ENCODE results near the gene UQCR10.

DNA sequence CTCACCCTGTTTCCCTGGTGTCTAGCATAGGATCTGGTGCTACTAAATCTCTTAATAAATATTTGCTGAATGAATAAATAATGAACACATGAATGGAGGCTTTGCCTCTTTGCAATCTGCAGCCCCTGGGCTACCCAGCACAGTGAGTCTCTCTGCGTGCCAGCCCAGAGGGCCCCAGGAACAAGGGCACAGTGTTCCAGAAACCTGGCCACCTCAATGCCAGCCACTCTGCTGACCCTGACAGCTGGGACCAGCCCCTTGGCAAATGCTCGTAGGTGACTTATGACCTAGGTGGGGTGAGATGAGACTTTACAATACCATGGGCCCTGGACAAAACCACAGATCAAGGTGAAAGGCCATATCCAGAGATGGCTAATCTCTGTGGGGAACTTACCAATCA, 31.6 kb downstream of the UQCR10 start:
- TF ChIP-seq TAF1 (IDR thresholded peaks at IDR 0.05; ENCODE audit: low read depth) (no peak), EP300 (conservative IDR thresholded peaks at IDR 0.05; ENCODE audit: poor library complexity, severe bottlenecking) (no peak), EZH2 (IDR thresholded peaks at IDR 0.05; ENCODE audit: borderline replicate concordance, insufficient read depth, low read length, poor library complexity, severe bottlenecking) (no peak), SMC3 (conservative IDR thresholded peaks at IDR 0.05; ENCODE audit: poor library complexity) (no peak)
- TF ChIP-seq, protein P1, sequence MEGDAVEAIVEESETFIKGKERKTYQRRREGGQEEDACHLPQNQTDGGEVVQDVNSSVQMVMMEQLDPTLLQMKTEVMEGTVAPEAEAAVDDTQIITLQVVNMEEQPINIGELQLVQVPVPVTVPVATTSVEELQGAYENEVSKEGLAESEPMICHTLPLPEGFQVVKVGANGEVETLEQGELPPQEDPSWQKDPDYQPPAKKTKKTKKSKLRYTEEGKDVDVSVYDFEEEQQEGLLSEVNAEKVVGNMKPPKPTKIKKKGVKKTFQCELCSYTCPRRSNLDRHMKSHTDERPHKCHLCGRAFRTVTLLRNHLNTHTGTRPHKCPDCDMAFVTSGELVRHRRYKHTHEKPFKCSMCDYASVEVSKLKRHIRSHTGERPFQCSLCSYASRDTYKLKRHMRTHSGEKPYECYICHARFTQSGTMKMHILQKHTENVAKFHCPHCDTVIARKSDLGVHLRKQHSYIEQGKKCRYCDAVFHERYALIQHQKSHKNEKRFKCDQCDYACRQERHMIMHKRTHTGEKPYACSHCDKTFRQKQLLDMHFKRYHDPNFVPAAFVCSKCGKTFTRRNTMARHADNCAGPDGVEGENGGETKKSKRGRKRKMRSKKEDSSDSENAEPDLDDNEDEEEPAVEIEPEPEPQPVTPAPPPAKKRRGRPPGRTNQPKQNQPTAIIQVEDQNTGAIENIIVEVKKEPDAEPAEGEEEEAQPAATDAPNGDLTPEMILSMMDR (IDR thresholded peaks at IDR 0.05; ENCODE audit: poor library complexity, severe bottlenecking): no peak
- TF ChIP-seq, protein P2, sequence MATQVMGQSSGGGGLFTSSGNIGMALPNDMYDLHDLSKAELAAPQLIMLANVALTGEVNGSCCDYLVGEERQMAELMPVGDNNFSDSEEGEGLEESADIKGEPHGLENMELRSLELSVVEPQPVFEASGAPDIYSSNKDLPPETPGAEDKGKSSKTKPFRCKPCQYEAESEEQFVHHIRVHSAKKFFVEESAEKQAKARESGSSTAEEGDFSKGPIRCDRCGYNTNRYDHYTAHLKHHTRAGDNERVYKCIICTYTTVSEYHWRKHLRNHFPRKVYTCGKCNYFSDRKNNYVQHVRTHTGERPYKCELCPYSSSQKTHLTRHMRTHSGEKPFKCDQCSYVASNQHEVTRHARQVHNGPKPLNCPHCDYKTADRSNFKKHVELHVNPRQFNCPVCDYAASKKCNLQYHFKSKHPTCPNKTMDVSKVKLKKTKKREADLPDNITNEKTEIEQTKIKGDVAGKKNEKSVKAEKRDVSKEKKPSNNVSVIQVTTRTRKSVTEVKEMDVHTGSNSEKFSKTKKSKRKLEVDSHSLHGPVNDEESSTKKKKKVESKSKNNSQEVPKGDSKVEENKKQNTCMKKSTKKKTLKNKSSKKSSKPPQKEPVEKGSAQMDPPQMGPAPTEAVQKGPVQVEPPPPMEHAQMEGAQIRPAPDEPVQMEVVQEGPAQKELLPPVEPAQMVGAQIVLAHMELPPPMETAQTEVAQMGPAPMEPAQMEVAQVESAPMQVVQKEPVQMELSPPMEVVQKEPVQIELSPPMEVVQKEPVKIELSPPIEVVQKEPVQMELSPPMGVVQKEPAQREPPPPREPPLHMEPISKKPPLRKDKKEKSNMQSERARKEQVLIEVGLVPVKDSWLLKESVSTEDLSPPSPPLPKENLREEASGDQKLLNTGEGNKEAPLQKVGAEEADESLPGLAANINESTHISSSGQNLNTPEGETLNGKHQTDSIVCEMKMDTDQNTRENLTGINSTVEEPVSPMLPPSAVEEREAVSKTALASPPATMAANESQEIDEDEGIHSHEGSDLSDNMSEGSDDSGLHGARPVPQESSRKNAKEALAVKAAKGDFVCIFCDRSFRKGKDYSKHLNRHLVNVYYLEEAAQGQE (IDR thresholded peaks at IDR 0.05; ENCODE audit: borderline replicate concordance): no peak

Measured in neural cell (in vitro differentiated cells).